CD4-positive, alpha-beta T cell treated with Interleukin-4 for 4 hours (primary cell): ENCODE results near the gene TSPAN33.
"Not testable (repeated sequence)": the region's sequence is repeated elsewhere in the genome, so short reads cannot be mapped to it uniquely, and the experiment has no call there.

Experiments used
- DNase-seq: peaks from one replicate; pipeline ENCODE4 v3.0.0-alpha.2; 2020

TSPAN33 gene

DNA sequence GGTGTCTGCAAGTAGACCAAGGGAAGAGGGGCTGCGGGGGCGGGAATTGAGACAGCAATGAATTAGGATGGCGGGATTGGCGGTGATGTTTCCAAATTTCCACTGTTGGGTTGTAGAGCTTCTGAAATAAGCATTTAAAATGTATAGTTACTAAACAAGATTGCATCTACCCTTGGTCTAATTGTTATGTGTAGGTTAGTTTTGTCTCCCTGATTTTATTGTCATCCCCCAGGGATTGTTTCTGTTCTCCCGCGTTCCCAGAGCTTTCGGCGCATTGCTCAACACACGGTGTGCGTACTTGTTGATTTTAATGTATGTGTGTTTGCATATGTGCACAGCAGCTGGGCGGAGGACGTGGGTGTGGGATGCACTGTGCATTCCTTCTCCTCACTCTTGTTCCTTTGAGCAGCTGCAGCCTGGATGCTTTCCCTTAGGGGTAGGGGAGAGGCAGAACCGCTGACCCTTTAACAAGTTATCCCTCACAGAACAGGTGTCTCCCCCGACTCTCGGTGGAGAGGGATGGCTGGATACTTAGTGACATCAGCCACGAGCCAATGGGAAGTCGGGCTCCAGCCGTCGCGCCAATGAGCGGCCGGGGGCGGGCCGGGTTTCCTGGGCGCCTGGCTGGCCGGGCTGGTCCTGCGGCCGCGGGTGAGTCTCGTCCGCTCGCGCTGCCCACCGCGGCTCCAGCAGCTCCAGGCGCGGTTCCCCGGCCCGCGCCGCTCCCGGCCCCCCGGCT lies at the start of gene TSPAN33:
TSPAN33 (plus strand) TSS at position 613 of the 739 bp plus-strand sequence. CDS start 274 bp downstream, outside the sequence.
- peak; percentile 56 for DNase-seq

DNA sequence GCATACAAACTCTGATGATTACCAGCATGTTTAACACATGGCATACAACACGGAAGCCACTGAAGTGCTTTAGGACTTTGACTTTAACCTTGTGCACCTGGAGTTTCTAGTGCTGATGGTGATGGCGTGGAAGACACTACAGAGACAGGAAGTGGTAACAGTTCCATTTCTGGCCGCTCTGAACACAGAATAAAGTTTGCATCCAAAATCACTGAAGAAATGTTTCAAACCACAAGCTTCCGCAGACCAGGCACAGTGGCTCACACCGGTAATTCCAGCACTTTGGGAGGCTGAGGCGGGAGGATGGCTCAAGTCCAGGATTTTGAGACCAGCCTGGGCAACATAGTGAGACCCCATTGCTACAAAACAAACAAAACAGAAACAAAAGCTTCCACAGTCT lies 49.2 kb upstream of the TSPAN33 start:
- peak; percentile 11 for DNase-seq

- no peak for DNase-seq
Observed at GRCh38 chr7:129098409-129099084, 46.0 kb upstream of the TSPAN33 start.

GRCh38 chr7:129100827-129101166 lies 43.7 kb upstream of the TSPAN33 start:
- DNase-seq = no peak

- no peak for DNase-seq
Observed at GRCh38 chr7:129101746-129102145, 42.8 kb upstream of the TSPAN33 start.

GRCh38 chr7:129103561-129104324 lies 40.8 kb upstream of the TSPAN33 start:
- DNase-seq = no peak

GRCh38 chr7:129108581-129108980 lies 35.9 kb upstream of the TSPAN33 start:
- DNase-seq = no peak

GRCh38 chr7:129110258-129110981 lies 34.1 kb upstream of the TSPAN33 start:
- no peak for DNase-seq

DNA sequence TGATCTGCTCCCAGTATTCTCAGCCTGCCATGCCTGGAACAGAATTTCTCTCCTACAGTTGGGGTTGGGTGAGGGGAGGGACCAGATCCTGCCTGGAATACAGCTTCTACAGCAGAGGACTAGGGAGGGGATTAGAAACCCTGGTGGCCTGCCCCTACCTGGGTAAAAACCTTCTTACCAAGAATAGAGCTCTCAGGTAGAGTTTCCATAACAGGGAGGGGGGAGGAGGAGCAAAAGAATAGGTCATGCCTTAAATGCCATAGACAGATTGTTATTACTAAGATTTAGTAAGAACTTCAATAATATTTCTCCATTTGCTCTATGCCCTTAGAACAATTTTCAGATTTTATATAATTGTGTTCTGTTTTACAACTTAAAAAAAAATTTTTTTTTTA lies 33.5 kb upstream of the TSPAN33 start:
- no peak for DNase-seq

GRCh38 chr7:129115676-129116075 lies 28.8 kb upstream of the TSPAN33 start:
- DNase-seq = no peak

GRCh38 chr7:129118182-129118581 lies 26.3 kb upstream of the TSPAN33 start:
- no peak for DNase-seq

- no peak for DNase-seq
Observed at GRCh38 chr7:129118976-129119375, 25.5 kb upstream of the TSPAN33 start.

DNA sequence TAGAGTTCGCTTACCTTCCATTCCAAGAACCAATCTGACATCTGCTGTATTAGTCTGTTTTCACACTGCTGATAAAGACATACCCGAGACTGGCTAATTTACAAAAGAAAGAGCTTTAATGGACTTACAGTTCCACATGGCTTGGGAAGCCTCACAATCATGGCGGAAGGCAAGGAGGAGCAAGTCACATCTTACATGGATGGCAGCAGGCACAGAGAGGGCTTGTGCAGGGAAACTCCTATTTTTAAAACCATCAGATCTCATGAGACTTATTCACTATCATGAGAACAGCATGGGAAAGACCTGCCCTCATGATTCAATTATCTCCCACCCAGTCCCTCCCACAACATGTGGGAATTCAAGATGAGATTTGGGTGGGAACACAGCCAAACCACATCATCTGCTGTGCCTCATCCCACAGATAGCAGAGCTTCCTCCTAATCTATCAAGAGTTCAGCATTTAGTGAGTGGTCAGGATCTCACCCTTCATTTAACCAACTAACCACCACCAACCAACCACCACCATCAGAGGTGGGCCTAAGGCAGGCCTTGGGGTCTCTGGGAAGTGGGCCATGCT lies 22.9 kb upstream of the TSPAN33 start:
- DNase-seq = not testable (repeated sequence)

GRCh38 chr7:129122078-129122750 lies 22.3 kb upstream of the TSPAN33 start:
- DNase-seq = no peak

DNA sequence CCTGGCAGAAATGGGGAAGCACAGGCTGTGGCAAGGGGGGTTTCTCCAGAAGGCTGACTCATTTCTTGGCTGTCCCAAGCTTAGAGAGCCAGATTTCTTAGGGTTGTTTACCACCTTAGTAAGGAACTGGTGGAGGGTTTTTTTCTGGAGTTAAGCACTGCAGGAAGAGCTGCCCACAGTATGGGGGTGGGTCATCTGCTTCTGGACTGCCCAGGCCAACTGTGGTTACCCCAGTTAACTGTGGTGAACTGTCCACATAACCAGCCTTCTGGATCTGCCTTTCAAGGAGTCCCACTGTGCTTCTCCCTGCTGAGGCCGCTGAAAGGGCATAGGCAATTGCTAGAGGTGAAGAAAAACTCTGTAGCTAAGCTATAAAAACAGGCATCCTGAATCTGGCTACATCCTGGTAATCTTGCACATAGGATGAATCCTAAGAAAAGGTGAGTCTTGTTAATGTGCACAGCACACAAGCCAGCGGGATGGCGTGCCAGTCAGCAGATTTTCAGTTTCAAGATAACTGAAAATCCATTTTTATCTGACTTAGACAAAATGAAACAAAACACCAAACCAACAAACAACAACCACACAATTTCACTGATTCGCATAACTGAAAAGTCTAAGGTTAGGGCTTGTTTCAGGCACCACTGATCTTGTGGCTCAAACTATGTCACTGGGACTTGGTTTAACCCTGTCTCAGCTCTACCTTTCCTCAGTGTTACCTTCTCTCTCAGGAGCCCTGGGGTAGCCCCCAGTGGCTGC lies 21.6 kb upstream of the TSPAN33 start:
- DNase-seq = peak; percentile 7

- no peak for DNase-seq
Observed at GRCh38 chr7:129123510-129123857, 21.0 kb upstream of the TSPAN33 start.

GRCh38 chr7:129126314-129126713 lies 18.2 kb upstream of the TSPAN33 start:
- no peak for DNase-seq

DNA sequence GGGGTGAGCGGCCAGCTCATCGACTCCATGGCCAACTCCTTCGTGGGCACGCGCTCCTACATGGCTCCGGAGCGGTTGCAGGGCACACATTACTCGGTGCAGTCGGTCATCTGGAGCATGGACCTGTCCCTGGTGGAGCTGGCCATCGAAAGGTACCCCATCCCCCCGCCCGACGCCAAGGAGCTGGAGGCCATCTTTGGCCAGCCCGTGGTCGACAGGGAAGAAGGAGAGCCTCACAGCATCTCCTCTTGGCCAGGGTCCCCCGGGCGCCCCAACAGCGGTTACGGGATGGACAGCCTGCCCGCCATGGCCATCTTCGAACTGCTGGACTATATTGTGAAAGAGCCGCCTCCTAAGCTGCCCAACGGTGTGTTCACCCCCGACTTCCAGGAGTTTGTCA lies 17.4 kb upstream of the TSPAN33 start:
- DNase-seq = no peak

- no peak for DNase-seq
Observed at GRCh38 chr7:129127601-129128000, 16.9 kb upstream of the TSPAN33 start.

DNA sequence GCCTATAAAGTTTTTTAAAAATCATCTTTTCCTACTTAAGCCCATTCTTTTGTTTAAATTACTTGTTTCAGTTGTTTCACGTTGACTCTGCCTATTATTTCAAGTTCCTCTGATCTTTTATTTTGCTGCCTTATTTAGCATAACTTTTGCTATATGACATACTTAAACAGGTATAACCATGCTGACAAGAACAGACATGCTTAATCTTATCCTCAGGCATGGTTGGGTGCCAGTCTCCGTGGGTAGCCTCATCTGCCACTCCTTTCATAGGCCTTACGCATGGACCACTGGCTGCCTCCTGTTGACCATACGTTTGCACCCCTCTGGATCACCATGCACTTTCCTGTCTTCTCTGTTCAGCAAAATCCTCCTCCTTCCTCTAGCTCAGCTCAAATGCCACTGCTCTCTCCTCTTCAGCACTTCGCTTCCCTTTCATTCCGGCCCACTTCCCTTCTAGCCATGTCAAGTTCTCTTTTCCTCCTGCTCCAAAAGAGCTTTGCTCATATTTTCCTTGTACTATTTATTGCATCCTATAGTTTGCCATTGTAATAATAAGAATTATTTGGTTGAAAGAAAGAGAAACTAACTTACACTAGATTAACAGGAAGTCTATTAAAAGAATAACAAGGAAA lies 10.0 kb upstream of the TSPAN33 start:
- DNase-seq = no peak
